SU-DHL-6 (cell line): ENCODE data around the gene MRM1.

Experiments
- H2AFZ ChIP-seq: fragments of 200-600 bp; sonication (generic); 2 replicates; pipeline ENCODE4 v1.6.1; 2014; ENCODE audit warnings: low read depth, mild to moderate bottlenecking, moderate library complexity, mixed read lengths, antibody characterized with exemption, low read length; ENCODE audit not compliant: severe bottlenecking
- H3F3A ChIP-seq: fragments of 200-600 bp; shearing (Covaris generic); 2 replicates; pipeline ENCODE4 v1.6.0; 2016; ENCODE audit warnings: antibody characterized with exemption, mild to moderate bottlenecking; ENCODE audit not compliant: insufficient read depth
- H3K27ac ChIP-seq: fragments of 200-600 bp; sonication (generic); 2 replicates; pipeline ENCODE4 v1.5.1; 2016; ENCODE audit warnings: low read depth, mild to moderate bottlenecking, low read length, moderate library complexity, mixed read lengths
- H3K27me3 ChIP-seq: fragments of 200-600 bp; sonication (generic), shearing (Covaris generic); 2 replicates; pipeline ENCODE4 v1.6.0; 2014; ENCODE audit warnings: mild to moderate bottlenecking, low read length
- H3K36me3 ChIP-seq: fragments of 200-600 bp; sonication (generic); 2 replicates; pipeline ENCODE4 v1.6.1; 2014; ENCODE audit warnings: mild to moderate bottlenecking, low read length, mixed read lengths
- H3K4me2 ChIP-seq: fragments of 300-600, 200-600 bp; shearing (Covaris generic), sonication (generic); 2 replicates; pipeline ENCODE4 v1.6.0; 2014; ENCODE audit warnings: low read length, low read depth, mild to moderate bottlenecking; ENCODE audit not compliant: poor library complexity, severe bottlenecking
- H3K4me3 ChIP-seq: fragments of 200-600 bp; sonication (generic); 2 replicates; pipeline ENCODE4 v1.5.1; 2014; ENCODE audit warnings: antibody characterized with exemption, low read length, mild to moderate bottlenecking, mixed read lengths; ENCODE audit not compliant: insufficient read depth, poor library complexity, severe bottlenecking
- H3K79me2 ChIP-seq: fragments of 200-600 bp; sonication (generic); 2 replicates; pipeline ENCODE4 v1.6.1; 2014; ENCODE audit warnings: mild to moderate bottlenecking, low read length, moderate library complexity; ENCODE audit not compliant: insufficient read depth
- H3K9ac ChIP-seq: fragments of 200-600 bp; sonication (generic); 2 replicates; pipeline ENCODE4 v1.7.0; 2014; ENCODE audit warnings: mild to moderate bottlenecking, low read length
- H3K9me2 ChIP-seq: fragments of 200-600 bp; sonication (generic); replicated peaks from 2 replicates; pipeline ENCODE4 v1.6.1; 2014; ENCODE audit warnings: low read length; ENCODE audit not compliant: insufficient read depth
- H3K9me3 ChIP-seq: fragments of 200-600 bp; sonication (generic); 2 replicates; pipeline ENCODE4 v1.6.1; 2014; ENCODE audit warnings: low read length, mixed read lengths; ENCODE audit not compliant: insufficient read depth
- H4K20me1 ChIP-seq: fragments of 200-600 bp; sonication (generic); 2 replicates; pipeline ENCODE4 v1.6.1; 2014; ENCODE audit warnings: low read depth, mild to moderate bottlenecking, antibody characterized with exemption, low read length, moderate library complexity, mixed read lengths
- EZH2phosphoT487 ChIP-seq: fragments of 200-600 bp; sonication (generic), shearing (Covaris generic); conservative IDR thresholded peaks from 2 replicates; pipeline ENCODE4 v1.6.1; 2018; ENCODE audit warnings: mild to moderate bottlenecking, antibody characterized with exemption, low read length, moderate library complexity, mixed read lengths
- TF ChIP-seq, protein P1 (sequence below): fragments of 200-600 bp; sonication (generic); IDR thresholded peaks from one replicate; pipeline ENCODE4 v1.5.1; 2017; ENCODE audit warnings: antibody characterized with exemption, mild to moderate bottlenecking, low read length, moderate library complexity; ENCODE audit not compliant: insufficient read depth, poor library complexity, severe bottlenecking

The MRM1 gene

GRCh38 chr17:36583787-36584186 lies 17.6 kb upstream of the MRM1 start:
- Histone ChIP-seq H3K79me2 (no peaks in the 10 kb centered on the region; the same call in 1 of the 2 replicates), H3K27me3 (no peaks in the 10 kb centered on the region), H3K36me3 (peaks cover 42% of the 10 kb centered on the region)

DNA sequence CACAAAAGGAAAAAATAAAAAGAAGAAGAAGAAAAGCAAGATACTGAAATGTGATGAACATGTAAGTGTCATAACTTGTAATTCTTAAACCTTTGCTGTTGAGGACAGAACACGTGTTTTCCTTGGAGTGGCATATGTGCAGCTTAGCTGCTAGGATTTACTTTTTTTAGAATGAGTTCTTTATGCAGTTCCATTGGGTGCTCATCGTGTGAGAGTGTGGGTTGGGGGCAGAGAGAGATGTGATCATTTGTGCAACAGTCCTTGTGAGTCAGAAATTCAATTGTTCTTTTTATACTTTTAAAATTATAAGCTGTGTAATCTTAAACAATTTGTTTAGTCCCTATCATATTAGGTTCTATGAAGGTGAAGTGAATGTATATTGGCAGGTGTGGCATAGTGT lies 15.2 kb upstream of the MRM1 start:
- Histone ChIP-seq H3K27ac (no peak overlapping the region), H3K9me2 (no peaks in the 10 kb centered on the region), H3K4me3 (no peak overlapping the region), H2AFZ (no peak overlapping the region), H3K9me3 (no peaks in the 10 kb centered on the region), H3K36me3 (peaks cover 41% of the 10 kb centered on the region), H3K9ac (no peak overlapping the region), H3K4me2 (no peak overlapping the region), H3K27me3 (no peaks in the 10 kb centered on the region), H3K79me2 (no peaks in the 10 kb centered on the region; the same call in 1 of the 2 replicates), H4K20me1 (no peaks in the 10 kb centered on the region), H3F3A (peaks cover 40% of the 10 kb centered on the region)
- no peak for TF ChIP-seq EZH2phosphoT487
- TF ChIP-seq, protein P1, sequence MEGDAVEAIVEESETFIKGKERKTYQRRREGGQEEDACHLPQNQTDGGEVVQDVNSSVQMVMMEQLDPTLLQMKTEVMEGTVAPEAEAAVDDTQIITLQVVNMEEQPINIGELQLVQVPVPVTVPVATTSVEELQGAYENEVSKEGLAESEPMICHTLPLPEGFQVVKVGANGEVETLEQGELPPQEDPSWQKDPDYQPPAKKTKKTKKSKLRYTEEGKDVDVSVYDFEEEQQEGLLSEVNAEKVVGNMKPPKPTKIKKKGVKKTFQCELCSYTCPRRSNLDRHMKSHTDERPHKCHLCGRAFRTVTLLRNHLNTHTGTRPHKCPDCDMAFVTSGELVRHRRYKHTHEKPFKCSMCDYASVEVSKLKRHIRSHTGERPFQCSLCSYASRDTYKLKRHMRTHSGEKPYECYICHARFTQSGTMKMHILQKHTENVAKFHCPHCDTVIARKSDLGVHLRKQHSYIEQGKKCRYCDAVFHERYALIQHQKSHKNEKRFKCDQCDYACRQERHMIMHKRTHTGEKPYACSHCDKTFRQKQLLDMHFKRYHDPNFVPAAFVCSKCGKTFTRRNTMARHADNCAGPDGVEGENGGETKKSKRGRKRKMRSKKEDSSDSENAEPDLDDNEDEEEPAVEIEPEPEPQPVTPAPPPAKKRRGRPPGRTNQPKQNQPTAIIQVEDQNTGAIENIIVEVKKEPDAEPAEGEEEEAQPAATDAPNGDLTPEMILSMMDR: no peak

More at GRCh38 chr17:36583787-36584186, 17.6 kb upstream of the MRM1 start:
- Histone ChIP-seq H4K20me1 (no peaks in the 10 kb centered on the region), H3K9ac (no peak overlapping the region), H3K9me3 (no peaks in the 10 kb centered on the region), H3K4me2 (no peak overlapping the region), H3K9me2 (no peaks in the 10 kb centered on the region), H2AFZ (no peak overlapping the region), H3F3A (peaks cover 17% of the 10 kb centered on the region), H3K4me3 (no peak overlapping the region), H3K27ac (no peak overlapping the region)
- no peak for TF ChIP-seq EZH2phosphoT487
- TF ChIP-seq, protein P1: no peak

DNA sequence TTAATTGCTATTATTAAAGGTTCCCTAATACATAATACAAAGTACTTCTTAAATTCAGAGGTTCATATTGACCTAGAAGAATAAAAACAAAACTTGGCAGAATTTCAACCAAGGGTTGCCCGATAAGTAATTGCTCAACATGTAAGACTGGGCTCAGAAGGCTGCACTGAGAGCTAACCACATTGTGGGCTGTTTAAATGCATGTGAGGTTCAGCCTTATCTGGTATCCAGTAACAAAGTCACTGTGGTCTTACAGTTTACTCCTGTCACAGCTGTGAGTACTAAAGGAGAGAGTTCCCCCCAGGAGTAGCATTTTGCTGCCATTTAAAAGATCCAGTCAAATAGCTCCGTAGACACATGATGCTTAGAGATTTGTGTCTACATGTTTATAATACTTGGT lies 11.3 kb upstream of the MRM1 start:
- Histone ChIP-seq H3K9me3 (no peaks in the 10 kb centered on the region), H3K36me3 (peaks cover 24% of the 10 kb centered on the region), H3K4me3 (no peak overlapping the region), H3K27me3 (no peaks in the 10 kb centered on the region), H2AFZ (no peak overlapping the region), H3K9me2 (no peaks in the 10 kb centered on the region), H4K20me1 (no peaks in the 10 kb centered on the region), H3K27ac (peak overlapping the region; percentile 29; the same call in 1 of the 2 replicates), H3F3A (peaks cover 39% of the 10 kb centered on the region), H3K9ac (no peak overlapping the region), H3K79me2 (no peaks in the 10 kb centered on the region), H3K4me2 (no peak overlapping the region)
- TF ChIP-seq EZH2phosphoT487: no peak
- TF ChIP-seq, protein P1: no peak
